ENCODE results near the gene MACROH2A2. TPM values are rescaled to one million over a fixed set of nuclear protein-coding genes. Genes with fewer than 3 reads are reported as not detected.

MACROH2A2 gene
- total RNA-seq, 1 donor from 2014 or later = 31.2 TPM

- H3K4me1 Mint-ChIP-seq (ENCODE audit: unreplicated experiment) = no peaks in the 10 kb centered on the region
- H3K4me3 Mint-ChIP-seq (ENCODE audit: unreplicated experiment) = no peak overlapping the region
- H3K27ac Mint-ChIP-seq (ENCODE audit: unreplicated experiment) = no peak overlapping the region
These were observed 33.4 kb downstream of the MACROH2A2 start for GRCh38 chr10:70085975-70086613.

GRCh38 chr10:70087616-70088307 lies 35.1 kb downstream of the MACROH2A2 start:
- Mint-ChIP-seq H3K27ac (ENCODE audit: unreplicated experiment) (no peak overlapping the region), H3K4me1 (ENCODE audit: unreplicated experiment) (no peaks in the 10 kb centered on the region), H3K9me3 (ENCODE audit: unreplicated experiment) (no peaks in the 10 kb centered on the region), H3K27me3 (ENCODE audit: unreplicated experiment) (no peaks in the 10 kb centered on the region), H3K4me3 (ENCODE audit: unreplicated experiment) (no peak overlapping the region), H3K36me3 (ENCODE audit: unreplicated experiment) (peaks cover 21% of the 10 kb centered on the region)
- TF ChIP-seq CTCF (IDR thresholded peaks at IDR 0.05) = no peak
- DNase-seq (ENCODE audit: extremely low spot score, unreplicated experiment) = no peak

More at GRCh38 chr10:70085975-70086613, 33.4 kb downstream of the MACROH2A2 start:
- H3K9me3 Mint-ChIP-seq (ENCODE audit: unreplicated experiment) = no peaks in the 10 kb centered on the region
- TF ChIP-seq CTCF (IDR thresholded peaks at IDR 0.05) = no peak
- H3K27me3 Mint-ChIP-seq (ENCODE audit: unreplicated experiment) = no peaks in the 10 kb centered on the region
- DNase-seq (ENCODE audit: extremely low spot score, unreplicated experiment) = no peak
- H3K36me3 Mint-ChIP-seq (ENCODE audit: unreplicated experiment) = peaks cover 18% of the 10 kb centered on the region

GRCh38 chr10:70088308-70088698 lies 35.7 kb downstream of the MACROH2A2 start:
- H3K36me3 Mint-ChIP-seq (ENCODE audit: unreplicated experiment) = peaks cover 21% of the 10 kb centered on the region

GRCh38 chr10:70090013-70090412 lies 37.4 kb downstream of the MACROH2A2 start:
- no peak for DNase-seq (ENCODE audit: extremely low spot score, unreplicated experiment)
- Mint-ChIP-seq H3K4me3 (ENCODE audit: unreplicated experiment) (no peak overlapping the region), H3K4me1 (ENCODE audit: unreplicated experiment) (no peaks in the 10 kb centered on the region), H3K27ac (ENCODE audit: unreplicated experiment) (no peak overlapping the region), H3K36me3 (ENCODE audit: unreplicated experiment) (peaks cover 36% of the 10 kb centered on the region), H3K9me3 (ENCODE audit: unreplicated experiment) (no peaks in the 10 kb centered on the region), H3K27me3 (ENCODE audit: unreplicated experiment) (no peaks in the 10 kb centered on the region)
- TF ChIP-seq CTCF (IDR thresholded peaks at IDR 0.05) = no peak

More at GRCh38 chr10:70088308-70088698, 35.7 kb downstream of the MACROH2A2 start:
- TF ChIP-seq CTCF (IDR thresholded peaks at IDR 0.05) = no peak
- no peaks in the 10 kb centered on the region for H3K27me3 Mint-ChIP-seq (ENCODE audit: unreplicated experiment)
- DNase-seq (ENCODE audit: extremely low spot score, unreplicated experiment) = no peak
- H3K4me3 Mint-ChIP-seq (ENCODE audit: unreplicated experiment) = no peak overlapping the region
- no peak overlapping the region for H3K27ac Mint-ChIP-seq (ENCODE audit: unreplicated experiment)
- H3K9me3 Mint-ChIP-seq (ENCODE audit: unreplicated experiment) = no peaks in the 10 kb centered on the region
- no peaks in the 10 kb centered on the region for H3K4me1 Mint-ChIP-seq (ENCODE audit: unreplicated experiment)

GRCh38 chr10:70090951-70091350 lies 38.3 kb downstream of the MACROH2A2 start:
- TF ChIP-seq CTCF (IDR thresholded peaks at IDR 0.05) = no peak
- Mint-ChIP-seq H3K9me3 (ENCODE audit: unreplicated experiment) (no peaks in the 10 kb centered on the region), H3K4me3 (ENCODE audit: unreplicated experiment) (no peak overlapping the region), H3K27ac (ENCODE audit: unreplicated experiment) (no peak overlapping the region), H3K27me3 (ENCODE audit: unreplicated experiment) (no peaks in the 10 kb centered on the region), H3K4me1 (ENCODE audit: unreplicated experiment) (no peaks in the 10 kb centered on the region), H3K36me3 (ENCODE audit: unreplicated experiment) (peaks cover 41% of the 10 kb centered on the region)
- no peak for DNase-seq (ENCODE audit: extremely low spot score, unreplicated experiment)
